Liver (tissue), 9 donors: Measurements from ENCODE around the gene ANKRD28. TPM values are rescaled to one million over a fixed set of nuclear protein-coding genes. Genes with fewer than 3 reads are reported as not detected.

ENCODE experiments used
- DNase-seq: peaks from one replicate; pipeline ENCODE4 v3.0.0-alpha.2; 2017; ENCODE audit warnings: low spot score
- H3K27ac ChIP-seq, 2 donors: one replicate each; pipeline ENCODE4 v1.7.0; 2013; ENCODE audit warnings: inconsistent platforms in 2 of 2, low read length in 2 of 2, control low read depth in 1 of 2, low read depth in 1 of 2, mild to moderate bottlenecking in 1 of 2
- H3K27me3 ChIP-seq, 4 donors: one replicate each; pipeline versions ENCODE4 v1.6.1 to v1.7.0; 2013; ENCODE audit warnings: low read length in 3 of 4, inconsistent platforms in 1 of 4, mild to moderate bottlenecking in 1 of 4, moderate library complexity in 1 of 4; ENCODE audit not compliant: control insufficient read depth in 4 of 4, insufficient read depth in 4 of 4
- H3K36me3 ChIP-seq, 4 donors: one replicate each; pipeline versions ENCODE4 v1.6.1 to v1.7.0; 2013; ENCODE audit warnings: low read length in 3 of 4, mild to moderate bottlenecking in 3 of 4, low read depth in 1 of 4, moderate library complexity in 1 of 4; ENCODE audit not compliant: control insufficient read depth in 4 of 4, insufficient read depth in 3 of 4
- H3K4me1 ChIP-seq, 4 donors: one replicate each; pipeline versions ENCODE4 v1.6.1 to v1.7.0; 2013; ENCODE audit warnings: low read length in 3 of 4, mild to moderate bottlenecking in 3 of 4, moderate library complexity in 1 of 4; ENCODE audit not compliant: control insufficient read depth in 4 of 4, insufficient read depth in 4 of 4
- H3K4me3 ChIP-seq, 3 donors: one replicate each; pipeline versions ENCODE4 v1.6.1 to v1.7.0; 2013; ENCODE audit warnings: low read length in 3 of 3, control low read depth in 1 of 3, low read depth in 1 of 3, mild to moderate bottlenecking in 1 of 3
- H3K9ac ChIP-seq, 2 donors: one replicate each; pipeline ENCODE4 v1.7.0; 2013; ENCODE audit warnings: low read length in 2 of 2, mild to moderate bottlenecking in 2 of 2, moderate library complexity in 2 of 2, control low read depth in 1 of 2, low read depth in 1 of 2
- H3K9me3 ChIP-seq, 4 donors: one replicate each; pipeline versions ENCODE4 v1.6.1 to v1.7.0; 2013; ENCODE audit warnings: low read length in 3 of 4; ENCODE audit not compliant: control insufficient read depth in 4 of 4
- ATF3 ChIP-seq: IDR thresholded peaks from 2 replicates; pipeline ENCODE4 v1.6.1; 2016; ENCODE audit warnings: antibody characterized with exemption
- EGR1 ChIP-seq, 2 donors: IDR thresholded peaks; 2 replicates each; pipeline ENCODE4 v1.6.1; 2016 to 2018; ENCODE audit warnings: antibody characterized with exemption in 2 of 2, low read depth in 2 of 2
- FOXA1 ChIP-seq: IDR thresholded peaks from 2 replicates; pipeline ENCODE4 v1.6.1; 2016; ENCODE audit warnings: antibody characterized with exemption
- FOXA2 ChIP-seq: IDR thresholded peaks from 2 replicates; pipeline ENCODE4 v1.6.1; 2016; ENCODE audit warnings: antibody characterized with exemption
- GABPA ChIP-seq, 2 donors: IDR thresholded peaks in 1 of 2; conservative IDR thresholded peaks in 1 of 2; 2 replicates each; pipeline ENCODE4 v1.6.1; 2016; ENCODE audit warnings: antibody characterized with exemption in 2 of 2, mild to moderate bottlenecking in 1 of 2, moderate library complexity in 1 of 2
- HNF4A ChIP-seq, 2 donors: conservative IDR thresholded peaks; 2 replicates each; pipeline ENCODE4 v1.6.1; 2016; ENCODE audit warnings: antibody characterized with exemption in 2 of 2, mild to moderate bottlenecking in 2 of 2
- HNF4G ChIP-seq: IDR thresholded peaks from 2 replicates; pipeline ENCODE4 v1.6.1; 2016; ENCODE audit warnings: antibody characterized with exemption
- JUND ChIP-seq, 2 donors: IDR thresholded peaks; 2 replicates each; pipeline ENCODE4 v1.6.1; 2016; ENCODE audit warnings: antibody characterized with exemption in 2 of 2
- MAX ChIP-seq: IDR thresholded peaks from 2 replicates; pipeline ENCODE4 v1.6.1; 2016; ENCODE audit warnings: antibody characterized with exemption
- NR2F2 ChIP-seq: IDR thresholded peaks from 2 replicates; pipeline ENCODE4 v1.6.1; 2016; ENCODE audit warnings: antibody characterized with exemption
- RAD21 ChIP-seq, 2 donors: IDR thresholded peaks; 2 replicates each; pipeline ENCODE4 v1.6.1; 2016; ENCODE audit warnings: antibody characterized with exemption in 2 of 2, mild to moderate bottlenecking in 2 of 2
- REST ChIP-seq: IDR thresholded peaks from 2 replicates; pipeline ENCODE4 v1.6.1; 2016; ENCODE audit warnings: antibody characterized with exemption, mild to moderate bottlenecking
- RXRA ChIP-seq, 2 donors: IDR thresholded peaks; 2 replicates each; pipeline ENCODE4 v1.6.1; 2017 to 2018; ENCODE audit warnings: antibody characterized with exemption in 2 of 2, mild to moderate bottlenecking in 1 of 2
- SP1 ChIP-seq: IDR thresholded peaks from 2 replicates; pipeline ENCODE4 v1.6.1; 2018; ENCODE audit warnings: antibody characterized with exemption, mild to moderate bottlenecking
- TAF1 ChIP-seq: conservative IDR thresholded peaks from 2 replicates; pipeline ENCODE4 v1.6.1; 2016; ENCODE audit warnings: antibody characterized with exemption, mild to moderate bottlenecking
- YY1 ChIP-seq: IDR thresholded peaks from 2 replicates; pipeline ENCODE4 v1.6.1; 2016; ENCODE audit warnings: antibody characterized with exemption, mild to moderate bottlenecking
- ZBTB33 ChIP-seq: IDR thresholded peaks from 2 replicates; pipeline ENCODE4 v1.6.1; 2016; ENCODE audit warnings: antibody characterized with exemption
- WGBS: extraction: QIAGEN DNeasy Blood & Tissue Kit; methylation state at CpG from one replicate; pipeline ENCODE4 v1.1.7; 2013; 5-methylcytosine and 5-hydroxymethylcytosine counted together
- polyA plus RNA-seq, 2 donors: library from polyadenylated mRNA; stranded (reverse) in 1 of 2; unstranded in 1 of 2; fragments of 200-250 nt in 1 of 2; fragments of >200 nt in 1 of 2; fragmentation: Nextera tagmentation in 1 of 2; extraction: Ambion mirVana in 1 of 2; gene quantifications; one replicate each; pipeline versions ENCODE4 v1.2.1 to v1.2.3, GENCODE V29; 2013 to 2015
- total RNA-seq, 2 donors: library from RNA; depleted of rRNA; stranded (reverse); fragments of >200 nt; gene quantifications; one replicate each; pipeline ENCODE4 v1.2.3, GENCODE V29; 2014
- TF ChIP-seq, protein P1 (sequence below): fragments of 150-350 bp; IDR thresholded peaks from 2 replicates; pipeline ENCODE4 v1.5.1; 2017; ENCODE audit warnings: improper control_type of control experiment, low read depth, low read length; ENCODE audit not compliant: missing input control
- donor health status: healthy.
- donor health status: healthy.
- donor health status: healthy.
- donor health status: healthy.
- donor health status: healthy.

ANKRD28 gene
- total and polyA plus RNA-seq, 4 donors, result 9.2 to 39.1 (median 16.8) TPM

DNA sequence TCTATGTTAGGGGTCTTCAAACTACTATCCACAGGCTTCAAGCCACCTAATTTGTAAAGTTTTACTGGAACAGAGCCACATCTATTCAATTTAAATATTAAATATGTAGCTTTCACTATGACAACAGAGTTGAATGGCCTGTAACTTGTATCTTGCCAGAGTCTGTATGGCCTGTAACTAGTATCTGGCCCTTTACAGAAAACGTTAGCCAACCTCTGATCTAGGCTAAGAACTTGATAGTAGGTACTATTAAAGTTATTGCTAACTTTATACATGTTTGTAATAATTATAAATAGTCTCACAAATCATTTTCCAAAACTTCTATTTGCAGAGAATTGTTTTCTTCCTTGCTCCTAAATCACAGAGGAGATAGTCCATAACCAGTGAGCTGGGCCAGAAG, 40.0 kb downstream of the ANKRD28 start:
- Histone ChIP-seq H3K4me1 (peaks cover 0 to 10% (median 5%) of the 10 kb centered on the region in 4 donors), H3K9me3 (no peaks in the 10 kb centered on the region), H3K36me3 (no peaks in the 10 kb centered on the region), H3K27me3 (no peaks in the 10 kb centered on the region), H3K27ac (no peak overlapping the region), H3K4me3 (no peak overlapping the region), H3K9ac (no peak overlapping the region)
- 90% methylated on average over 1 of the region's 1 CpG for WGBS
- no peak for DNase-seq
- TF ChIP-seq GABPA (IDR thresholded peaks at IDR 0.05 in 1 of 2, conservative IDR thresholded peaks at IDR 0.05 in 1 of 2) (no peak), FOXA2 (no peak), NR2F2 (no peak), ATF3 (no peak), SP1 (no peak), TAF1 (no peak), HNF4G (no peak), HNF4A (conservative IDR thresholded peaks at IDR 0.05) (no peak), RAD21 (IDR thresholded peaks at IDR 0.05) (no peak), FOXA1 (no peak), RXRA (IDR thresholded peaks at IDR 0.05) (no peak), REST (no peak), MAX (no peak), JUND (IDR thresholded peaks at IDR 0.05) (no peak), YY1 (no peak), EGR1 (IDR thresholded peaks at IDR 0.05; ENCODE audit: low read depth in 2 of 2) (no peak), ZBTB33 (no peak)
- TF ChIP-seq, protein P1, sequence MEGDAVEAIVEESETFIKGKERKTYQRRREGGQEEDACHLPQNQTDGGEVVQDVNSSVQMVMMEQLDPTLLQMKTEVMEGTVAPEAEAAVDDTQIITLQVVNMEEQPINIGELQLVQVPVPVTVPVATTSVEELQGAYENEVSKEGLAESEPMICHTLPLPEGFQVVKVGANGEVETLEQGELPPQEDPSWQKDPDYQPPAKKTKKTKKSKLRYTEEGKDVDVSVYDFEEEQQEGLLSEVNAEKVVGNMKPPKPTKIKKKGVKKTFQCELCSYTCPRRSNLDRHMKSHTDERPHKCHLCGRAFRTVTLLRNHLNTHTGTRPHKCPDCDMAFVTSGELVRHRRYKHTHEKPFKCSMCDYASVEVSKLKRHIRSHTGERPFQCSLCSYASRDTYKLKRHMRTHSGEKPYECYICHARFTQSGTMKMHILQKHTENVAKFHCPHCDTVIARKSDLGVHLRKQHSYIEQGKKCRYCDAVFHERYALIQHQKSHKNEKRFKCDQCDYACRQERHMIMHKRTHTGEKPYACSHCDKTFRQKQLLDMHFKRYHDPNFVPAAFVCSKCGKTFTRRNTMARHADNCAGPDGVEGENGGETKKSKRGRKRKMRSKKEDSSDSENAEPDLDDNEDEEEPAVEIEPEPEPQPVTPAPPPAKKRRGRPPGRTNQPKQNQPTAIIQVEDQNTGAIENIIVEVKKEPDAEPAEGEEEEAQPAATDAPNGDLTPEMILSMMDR, result no peak

DNA sequence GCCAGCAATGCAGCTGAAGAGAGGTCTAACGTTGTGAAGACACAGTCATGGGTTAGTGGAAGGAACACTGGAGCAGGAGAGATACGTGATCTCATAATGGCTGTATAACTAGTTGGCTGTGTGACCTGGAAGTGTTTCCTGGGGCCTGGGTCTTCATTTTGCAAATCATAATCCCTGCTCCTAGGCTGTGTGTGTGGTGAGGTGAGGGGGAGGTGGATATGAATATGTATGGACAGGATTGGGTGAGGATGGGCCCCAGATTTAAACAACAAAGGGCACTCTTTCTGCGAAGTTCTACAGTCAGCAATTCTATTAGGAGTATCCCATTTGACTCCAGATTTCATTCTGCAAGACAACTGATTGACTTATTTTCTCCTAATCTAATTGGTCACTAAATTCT, 41.3 kb downstream of the ANKRD28 start:
- WGBS, result 92% methylated on average over 3 of the region's 3 CpGs
- no peak for DNase-seq
- Histone ChIP-seq H3K9me3 (no peaks in the 10 kb centered on the region), H3K9ac (no peak overlapping the region), H3K4me1 (peaks cover 0 to 15% (median 9%) of the 10 kb centered on the region in 4 donors), H3K4me3 (no peak overlapping the region), H3K36me3 (no peaks in the 10 kb centered on the region), H3K27me3 (no peaks in the 10 kb centered on the region), H3K27ac (no peak overlapping the region)
- TF ChIP-seq ATF3, result no peak
- TF ChIP-seq ZBTB33, result no peak
- TF ChIP-seq FOXA2, result no peak
- TF ChIP-seq FOXA1, result no peak
- no peak for TF ChIP-seq SP1
- no peak for TF ChIP-seq HNF4G
- TF ChIP-seq HNF4A (conservative IDR thresholded peaks at IDR 0.05), result no peak
- no peak for TF ChIP-seq GABPA (IDR thresholded peaks at IDR 0.05 in 1 of 2, conservative IDR thresholded peaks at IDR 0.05 in 1 of 2)
- TF ChIP-seq RAD21 (IDR thresholded peaks at IDR 0.05), result no peak
- no peak for TF ChIP-seq NR2F2
- TF ChIP-seq EGR1 (IDR thresholded peaks at IDR 0.05; ENCODE audit: low read depth in 2 of 2), result no peak
